ENCODE data around the gene MYRIP.

GRCh38 chr3:39919281-39919680 lies 109.9 kb downstream of the MYRIP start:
- no peak for TF ChIP-seq ZNF70 (CRISPR knock-in tag; IDR thresholded peaks at IDR 0.05)
- TF ChIP-seq CREB5 (CRISPR knock-in tag; IDR thresholded peaks at IDR 0.05; ENCODE audit: low read depth) = no peak
- TF ChIP-seq ZFP3 (CRISPR knock-in tag; IDR thresholded peaks at IDR 0.05) = no peak
- TF ChIP-seq PATZ1 (CRISPR knock-in tag; IDR thresholded peaks at IDR 0.05; ENCODE audit: borderline replicate concordance) = no peak
- TF ChIP-seq TSHZ2 (CRISPR knock-in tag; IDR thresholded peaks at IDR 0.05) = no peak
- TF ChIP-seq RARB (CRISPR knock-in tag; IDR thresholded peaks at IDR 0.05) = no peak
- no peak for TF ChIP-seq CSDC2 (CRISPR knock-in tag; IDR thresholded peaks at IDR 0.05)
- no peak for TF ChIP-seq TOX (CRISPR knock-in tag; IDR thresholded peaks at IDR 0.05; ENCODE audit: borderline replicate concordance)
